NCI-H2196 treated with DMSO at 0.1 percent for 48 hours (cell line): ENCODE measurements around the gene EMSY.
"Not testable (repeated sequence)": the region's sequence is repeated elsewhere in the genome, so short reads cannot be mapped to it uniquely, and the experiment has no call there.

Experiments
- DNase-seq: peaks from one replicate; lab custom pipeline; 2025; ENCODE audit not compliant: unreplicated experiment; lab: John Stamatoyannopoulos, UW

Gene EMSY, protein sequence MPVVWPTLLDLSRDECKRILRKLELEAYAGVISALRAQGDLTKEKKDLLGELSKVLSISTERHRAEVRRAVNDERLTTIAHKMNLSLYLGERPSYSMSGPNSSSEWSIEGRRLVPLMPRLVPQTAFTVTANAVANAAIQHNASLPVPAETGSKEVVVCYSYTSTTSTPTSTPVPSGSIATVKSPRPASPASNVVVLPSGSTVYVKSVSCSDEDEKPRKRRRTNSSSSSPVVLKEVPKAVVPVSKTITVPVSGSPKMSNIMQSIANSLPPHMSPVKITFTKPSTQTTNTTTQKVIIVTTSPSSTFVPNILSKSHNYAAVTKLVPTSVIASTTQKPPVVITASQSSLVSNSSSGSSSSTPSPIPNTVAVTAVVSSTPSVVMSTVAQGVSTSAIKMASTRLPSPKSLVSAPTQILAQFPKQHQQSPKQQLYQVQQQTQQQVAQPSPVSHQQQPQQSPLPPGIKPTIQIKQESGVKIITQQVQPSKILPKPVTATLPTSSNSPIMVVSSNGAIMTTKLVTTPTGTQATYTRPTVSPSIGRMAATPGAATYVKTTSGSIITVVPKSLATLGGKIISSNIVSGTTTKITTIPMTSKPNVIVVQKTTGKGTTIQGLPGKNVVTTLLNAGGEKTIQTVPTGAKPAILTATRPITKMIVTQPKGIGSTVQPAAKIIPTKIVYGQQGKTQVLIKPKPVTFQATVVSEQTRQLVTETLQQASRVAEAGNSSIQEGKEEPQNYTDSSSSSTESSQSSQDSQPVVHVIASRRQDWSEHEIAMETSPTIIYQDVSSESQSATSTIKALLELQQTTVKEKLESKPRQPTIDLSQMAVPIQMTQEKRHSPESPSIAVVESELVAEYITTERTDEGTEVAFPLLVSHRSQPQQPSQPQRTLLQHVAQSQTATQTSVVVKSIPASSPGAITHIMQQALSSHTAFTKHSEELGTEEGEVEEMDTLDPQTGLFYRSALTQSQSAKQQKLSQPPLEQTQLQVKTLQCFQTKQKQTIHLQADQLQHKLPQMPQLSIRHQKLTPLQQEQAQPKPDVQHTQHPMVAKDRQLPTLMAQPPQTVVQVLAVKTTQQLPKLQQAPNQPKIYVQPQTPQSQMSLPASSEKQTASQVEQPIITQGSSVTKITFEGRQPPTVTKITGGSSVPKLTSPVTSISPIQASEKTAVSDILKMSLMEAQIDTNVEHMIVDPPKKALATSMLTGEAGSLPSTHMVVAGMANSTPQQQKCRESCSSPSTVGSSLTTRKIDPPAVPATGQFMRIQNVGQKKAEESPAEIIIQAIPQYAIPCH (N-terminal part only)

DNA sequence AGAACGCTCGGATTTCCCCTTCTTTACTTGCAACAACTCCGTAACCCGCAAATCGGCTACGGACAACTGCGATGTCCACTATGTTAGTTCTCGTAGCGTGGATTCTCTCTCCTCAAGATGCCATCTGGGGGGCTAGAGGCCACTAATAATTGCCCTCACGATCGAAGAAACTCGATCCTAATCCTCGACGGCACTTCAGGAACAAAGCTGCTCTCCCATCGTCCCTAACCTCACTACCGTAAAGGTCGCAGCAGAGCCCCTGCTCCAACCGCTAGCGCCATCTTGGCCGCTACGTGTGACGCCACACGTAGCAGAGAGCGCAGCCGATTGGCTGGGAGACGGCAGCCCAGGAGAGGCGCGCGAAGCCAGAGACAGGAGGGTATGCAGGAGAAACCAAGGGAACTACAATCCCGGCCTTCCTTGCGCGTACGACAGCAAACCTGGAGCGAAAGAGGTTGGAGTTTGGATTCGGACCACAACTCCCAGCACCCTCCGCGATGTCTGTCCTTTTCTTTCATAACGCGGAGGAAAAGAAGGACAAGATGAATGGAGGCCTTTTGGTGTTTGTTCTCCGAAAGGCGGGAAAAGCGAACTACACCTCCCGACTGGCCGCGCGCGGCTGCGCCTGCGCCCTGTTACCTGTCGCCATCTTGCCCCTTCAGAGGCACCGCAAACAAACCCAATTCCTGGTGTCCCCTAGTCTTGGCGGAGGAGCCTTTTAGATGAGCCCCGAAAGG is at the start of gene EMSY:
Gene EMSY, plus strand, starts transcription at position 635 of the 737 bp plus-strand sequence. CDS start 1,921 bp downstream, outside the sequence.
- DNase-seq: peak; percentile 99

DNA sequence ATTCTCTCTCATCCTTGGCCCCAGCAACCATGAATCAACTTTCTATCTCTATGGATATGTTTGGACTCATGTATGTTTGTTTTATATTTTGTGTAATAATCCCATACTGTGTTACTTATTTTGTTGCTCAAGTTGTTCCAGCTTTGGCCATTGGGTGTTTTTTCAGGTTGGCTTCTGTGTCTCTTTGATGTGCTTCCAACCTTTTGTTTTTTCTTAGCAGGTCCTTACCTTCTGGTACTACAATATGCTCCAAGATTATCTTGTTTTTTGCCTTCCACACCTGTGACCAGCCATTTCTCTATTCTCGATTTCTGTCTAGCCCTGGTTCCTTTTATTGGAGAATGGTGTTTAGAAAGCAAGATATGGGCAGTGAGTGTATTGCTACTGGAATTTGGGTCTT is 49.5 kb upstream of the EMSY start:
- DNase-seq: no peak

DNA sequence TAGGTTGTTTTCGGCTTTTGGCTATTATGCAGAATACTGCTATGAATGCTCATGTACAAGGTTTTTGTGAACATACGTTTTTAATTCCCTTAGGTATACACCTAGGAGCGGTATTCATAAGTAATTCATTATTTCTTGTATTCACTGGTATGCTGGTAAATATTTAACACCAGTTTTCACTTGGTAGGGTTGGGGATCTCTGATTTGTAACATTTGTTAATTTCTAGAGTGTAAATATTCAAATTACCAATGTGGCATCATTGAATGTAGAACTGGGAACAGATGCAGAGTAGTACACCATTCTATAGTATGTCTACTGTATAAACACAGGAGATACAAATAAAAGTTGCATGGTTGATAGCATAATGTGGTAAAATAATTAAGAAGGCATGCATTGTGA is 47.4 kb upstream of the EMSY start:
- no peak for DNase-seq

DNA sequence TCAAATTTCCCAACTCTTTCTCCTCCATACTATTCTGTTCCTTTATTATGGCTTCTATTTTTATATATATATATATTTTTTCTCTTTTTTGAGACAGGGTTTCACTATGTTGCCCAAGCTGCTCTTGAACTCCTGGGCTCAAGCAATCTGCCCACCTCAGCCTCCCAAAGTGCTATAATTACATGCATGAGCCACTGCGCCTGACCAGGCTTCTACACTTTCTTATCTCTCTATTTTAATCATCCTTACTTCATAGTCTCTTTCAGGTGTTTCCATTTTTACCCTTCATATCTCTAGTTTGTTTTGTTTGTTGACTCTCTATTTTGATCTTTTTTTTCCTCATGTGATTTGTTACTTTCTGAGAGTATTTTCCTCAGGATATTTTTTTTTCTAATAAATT is 43.9 kb upstream of the EMSY start:
- no peak for DNase-seq

DNA sequence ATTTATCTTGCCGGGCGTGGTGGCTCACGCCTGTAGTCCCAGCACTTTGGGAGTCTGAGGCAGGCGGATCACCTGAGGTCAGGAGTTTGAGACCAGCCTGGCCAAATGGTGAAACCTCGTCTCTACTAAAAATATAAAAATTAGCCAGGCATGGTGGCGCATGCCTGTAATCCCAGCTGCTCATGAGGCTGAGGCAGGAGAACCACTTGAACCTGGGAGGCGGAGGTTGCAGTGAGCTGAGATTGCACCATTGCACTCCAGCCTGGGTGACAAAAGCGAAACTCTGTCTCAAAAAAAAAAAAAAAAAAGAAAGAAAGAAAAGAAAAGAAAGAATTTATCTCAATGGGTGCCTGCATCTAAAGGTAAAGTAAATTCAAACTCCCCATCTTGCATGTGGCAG is 43.3 kb upstream of the EMSY start:
- DNase-seq: not testable (repeated sequence)

DNA sequence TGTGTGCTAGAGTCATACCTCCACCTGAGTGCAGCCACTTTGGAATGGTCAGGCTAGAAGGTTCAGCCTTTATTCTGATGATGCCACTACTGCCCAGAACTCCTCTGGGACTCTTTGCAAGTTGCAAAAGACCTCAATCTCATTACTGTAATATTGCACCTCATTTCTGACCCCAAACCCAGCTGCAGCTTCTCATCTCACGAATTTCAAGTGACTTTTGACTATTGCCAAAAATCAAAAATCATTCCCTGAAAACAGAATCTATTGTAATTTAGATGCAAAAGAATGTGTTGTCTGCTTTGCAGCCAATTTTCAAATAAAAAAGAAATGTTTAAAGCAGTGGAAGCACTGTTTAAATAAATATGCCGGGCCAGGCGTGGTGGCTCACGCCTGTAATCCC is 38.5 kb upstream of the EMSY start:
- DNase-seq: no peak

DNA sequence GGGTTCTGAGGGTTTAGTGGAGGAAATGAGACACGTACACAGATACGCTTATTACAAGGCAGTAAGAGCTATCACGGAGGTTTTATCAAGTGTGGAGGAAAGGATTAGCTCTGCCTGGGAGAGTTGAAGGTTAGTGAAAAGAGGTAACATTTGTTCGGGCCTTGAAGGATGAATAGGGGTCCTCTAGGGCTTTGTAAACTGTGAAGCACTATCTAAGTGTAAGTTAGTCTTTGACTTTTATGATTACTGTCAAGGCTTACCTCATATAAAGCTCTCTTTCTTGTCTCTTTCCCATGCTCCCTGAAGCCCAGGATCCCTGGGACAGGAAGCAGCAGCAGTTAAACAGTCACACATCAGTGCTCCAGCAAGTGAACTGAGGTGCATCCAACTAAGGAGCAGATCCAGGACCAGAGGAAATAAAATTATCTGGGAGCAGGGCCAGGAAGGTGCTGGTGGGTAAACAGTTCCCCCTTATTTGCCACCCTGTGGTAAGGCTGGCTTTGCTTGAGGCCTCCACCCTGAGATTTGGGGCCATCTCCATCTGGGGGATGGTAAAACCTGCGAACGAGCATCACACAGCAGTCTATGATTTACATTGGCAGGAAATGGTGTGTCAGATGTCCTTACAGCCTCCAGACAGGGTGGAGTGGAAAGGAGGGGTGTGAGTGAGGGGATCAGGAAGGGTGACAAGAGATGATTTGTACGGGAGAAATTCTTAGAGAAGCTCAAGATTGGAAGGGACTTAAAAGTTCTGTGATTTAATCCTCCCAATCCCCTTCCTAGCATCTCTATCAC is 36.5 kb upstream of the EMSY start:
- no peak for DNase-seq

DNA sequence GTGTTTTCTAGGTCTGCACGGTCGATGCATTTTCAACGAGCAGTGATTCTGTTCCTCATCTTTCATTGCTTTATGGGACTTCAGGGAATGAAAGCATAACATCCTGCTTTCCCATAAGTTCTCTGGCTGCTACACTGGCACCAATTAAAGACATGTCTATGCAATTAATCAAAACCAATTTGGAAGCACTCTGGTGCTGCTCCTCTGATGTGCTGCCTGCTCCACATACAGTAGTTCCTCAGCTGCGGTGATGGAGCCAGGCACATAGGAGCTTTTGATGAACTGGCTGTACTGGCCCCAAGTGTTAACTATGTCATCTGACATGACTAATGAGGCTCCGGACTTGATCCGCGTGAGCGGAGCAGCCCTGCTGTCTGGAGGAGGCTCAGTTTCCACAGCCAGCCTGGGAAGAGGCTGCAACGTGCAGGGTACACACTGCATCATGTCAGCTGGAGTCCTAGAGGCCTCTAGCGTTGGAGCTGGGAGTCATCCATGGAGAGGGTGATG is 33.9 kb upstream of the EMSY start:
- no peak for DNase-seq

DNA sequence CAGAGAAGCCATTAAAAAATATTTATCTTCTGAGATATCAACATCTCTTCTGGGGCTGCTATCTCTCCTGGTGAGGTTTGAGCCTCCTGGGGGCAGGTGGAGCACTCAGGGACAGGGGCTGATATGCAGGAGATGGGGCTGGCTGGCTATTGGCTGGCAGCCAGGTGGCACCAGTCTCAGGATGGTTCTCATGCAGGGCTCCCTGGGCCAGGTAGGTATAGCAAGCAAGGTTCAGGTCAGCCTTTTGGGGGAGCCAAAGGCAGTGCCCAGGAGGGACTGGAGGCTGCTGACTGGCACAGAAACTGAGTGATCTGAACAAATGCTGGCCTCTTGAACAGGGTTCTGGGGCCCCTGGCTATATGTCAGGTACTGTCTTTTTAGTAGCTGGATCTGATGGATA is 29.7 kb upstream of the EMSY start:
- DNase-seq: no peak

DNA sequence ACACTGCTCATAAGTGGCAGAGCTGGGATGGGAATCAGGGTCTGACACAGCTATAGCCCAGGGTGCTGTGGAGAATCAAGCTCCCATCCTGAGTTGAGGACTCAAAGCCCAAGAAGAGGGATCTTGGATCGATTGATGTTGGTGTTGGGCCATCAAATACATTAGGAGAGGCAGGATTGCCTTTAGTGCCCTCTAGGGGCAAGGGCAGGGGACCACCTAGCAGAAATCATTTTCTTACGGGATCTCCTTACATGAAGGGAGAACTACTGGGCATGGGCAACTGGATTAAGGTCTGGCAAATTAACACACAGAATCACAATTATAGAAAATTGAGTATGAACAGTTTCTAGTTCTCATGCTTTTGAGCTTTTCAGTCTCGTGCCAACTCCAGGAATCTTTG is 24.9 kb upstream of the EMSY start:
- DNase-seq: no peak

DNA sequence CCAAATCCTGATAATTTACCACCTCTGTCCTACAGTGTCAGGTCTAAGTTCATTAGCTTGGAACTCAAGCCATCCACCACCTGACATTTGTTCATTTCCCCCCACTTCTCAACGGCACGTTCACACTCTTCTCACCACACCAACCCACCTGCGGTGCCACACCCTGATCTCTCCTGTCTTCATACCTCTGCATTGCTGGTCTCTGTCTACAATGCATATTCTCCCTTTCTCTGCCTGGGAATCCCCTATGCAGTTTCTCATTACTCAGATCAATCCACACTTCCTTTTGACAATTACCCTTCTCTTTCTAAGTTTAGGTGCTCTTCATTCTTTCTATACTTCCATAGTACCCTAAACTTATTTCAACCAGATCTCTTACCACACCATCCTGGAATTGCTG is 20.4 kb upstream of the EMSY start:
- no peak for DNase-seq

DNA sequence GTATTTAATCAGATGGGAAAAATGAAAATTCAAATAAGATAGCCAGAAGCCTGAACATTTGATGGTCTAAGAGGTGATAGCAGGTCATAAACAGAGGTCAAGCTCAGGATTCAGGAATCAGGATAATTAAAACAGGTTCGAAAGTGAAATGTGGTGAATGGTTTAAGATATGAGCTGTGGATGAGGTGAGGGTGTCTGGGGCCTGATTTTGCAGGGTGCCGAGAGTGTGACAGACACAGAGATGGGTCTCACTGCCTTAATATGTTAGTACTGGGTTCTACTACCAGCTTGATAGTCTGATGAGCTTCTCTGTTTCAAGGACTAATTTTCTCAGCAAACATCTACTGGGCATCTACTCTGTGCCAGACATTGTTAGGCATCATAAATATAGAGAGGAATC is 19.9 kb upstream of the EMSY start:
- DNase-seq: no peak

DNA sequence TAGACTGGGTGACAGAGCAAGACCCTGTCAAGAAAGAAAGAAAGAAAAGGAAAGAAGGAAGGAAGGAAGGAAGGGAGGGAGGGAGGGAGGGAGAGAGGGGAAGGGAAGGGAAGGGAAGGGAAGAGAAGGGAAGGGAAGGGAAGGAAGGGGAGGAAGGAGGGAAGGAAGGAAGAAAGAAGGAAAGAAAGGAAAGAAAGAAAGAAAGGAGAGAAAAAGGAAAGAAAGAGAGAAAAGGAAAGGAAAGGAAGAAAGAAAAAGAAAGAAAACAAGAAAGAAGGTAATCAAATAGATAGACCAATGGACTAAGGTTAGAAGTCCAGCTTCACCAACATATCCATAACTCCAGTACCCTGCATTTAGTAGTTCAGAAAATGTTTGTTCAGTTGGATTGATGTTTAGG is 18.2 kb upstream of the EMSY start:
- no peak for DNase-seq

DNA sequence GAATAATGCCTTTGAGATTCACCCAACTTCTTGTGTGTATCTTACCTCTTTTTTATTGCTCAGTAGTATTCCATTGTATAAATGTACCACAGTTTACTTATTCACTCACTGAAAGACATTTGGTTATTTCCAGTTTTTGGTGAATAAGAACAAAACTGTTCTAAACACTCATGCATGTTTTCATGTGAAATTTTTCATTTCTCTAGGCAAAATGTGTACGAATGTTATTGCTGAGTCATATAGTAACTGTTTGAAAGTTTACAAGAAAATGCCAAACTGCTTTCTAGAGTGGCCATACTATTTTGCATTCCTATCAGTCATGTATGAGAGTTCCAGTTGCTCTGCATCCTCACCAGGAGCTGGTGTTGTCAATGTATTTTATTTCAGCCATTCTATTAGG is 8.8 kb upstream of the EMSY start:
- DNase-seq: no peak

DNA sequence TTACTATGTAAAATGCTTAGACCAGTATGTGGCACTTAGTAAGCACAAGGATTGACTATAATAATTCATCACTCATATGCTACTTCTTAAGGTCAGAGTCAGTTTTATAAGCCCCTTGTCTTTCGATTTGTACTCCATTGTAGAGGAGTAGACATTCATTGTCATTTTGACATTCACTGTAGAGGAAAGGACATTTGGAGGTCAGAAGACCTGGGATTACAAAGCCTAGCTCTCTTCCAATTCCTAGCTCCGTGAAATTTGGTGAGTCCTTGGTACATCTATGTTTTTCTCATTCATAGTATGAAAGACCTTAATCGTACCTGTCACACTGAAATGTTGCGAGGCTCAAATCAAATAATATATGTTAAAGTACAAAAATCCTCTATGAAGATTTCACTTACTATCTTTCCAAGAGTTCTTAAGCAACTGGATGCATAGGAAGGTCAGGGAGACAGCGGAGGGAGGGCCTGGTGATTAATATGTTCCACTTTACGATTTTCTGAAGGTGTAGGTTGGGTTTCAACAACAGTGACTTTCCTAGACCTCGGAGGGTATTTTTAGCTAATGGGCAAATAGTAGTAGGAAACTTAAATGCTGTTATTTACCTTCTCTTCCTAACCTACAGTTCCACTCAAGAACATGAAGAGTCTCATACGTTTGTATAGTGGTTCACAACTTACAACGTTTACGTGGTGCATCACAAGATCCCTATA is 1.4 kb upstream of the EMSY start:
- DNase-seq: no peak

DNA sequence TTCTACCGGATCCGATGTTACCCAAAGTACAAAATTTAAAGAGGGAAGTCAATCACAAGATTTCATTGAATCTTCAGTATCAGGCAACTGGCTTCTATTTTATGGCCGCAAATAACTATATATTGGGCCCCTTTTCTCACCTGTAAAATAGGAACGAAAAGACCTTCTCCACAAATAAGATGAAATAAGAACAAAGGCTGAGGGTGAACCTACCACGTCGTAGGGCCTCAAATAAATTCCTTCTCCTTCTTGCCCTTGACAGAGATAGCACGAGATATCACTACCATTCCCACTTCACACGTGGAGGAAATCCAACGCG is 794 bp upstream of the EMSY start:
- no peak for DNase-seq

DNA sequence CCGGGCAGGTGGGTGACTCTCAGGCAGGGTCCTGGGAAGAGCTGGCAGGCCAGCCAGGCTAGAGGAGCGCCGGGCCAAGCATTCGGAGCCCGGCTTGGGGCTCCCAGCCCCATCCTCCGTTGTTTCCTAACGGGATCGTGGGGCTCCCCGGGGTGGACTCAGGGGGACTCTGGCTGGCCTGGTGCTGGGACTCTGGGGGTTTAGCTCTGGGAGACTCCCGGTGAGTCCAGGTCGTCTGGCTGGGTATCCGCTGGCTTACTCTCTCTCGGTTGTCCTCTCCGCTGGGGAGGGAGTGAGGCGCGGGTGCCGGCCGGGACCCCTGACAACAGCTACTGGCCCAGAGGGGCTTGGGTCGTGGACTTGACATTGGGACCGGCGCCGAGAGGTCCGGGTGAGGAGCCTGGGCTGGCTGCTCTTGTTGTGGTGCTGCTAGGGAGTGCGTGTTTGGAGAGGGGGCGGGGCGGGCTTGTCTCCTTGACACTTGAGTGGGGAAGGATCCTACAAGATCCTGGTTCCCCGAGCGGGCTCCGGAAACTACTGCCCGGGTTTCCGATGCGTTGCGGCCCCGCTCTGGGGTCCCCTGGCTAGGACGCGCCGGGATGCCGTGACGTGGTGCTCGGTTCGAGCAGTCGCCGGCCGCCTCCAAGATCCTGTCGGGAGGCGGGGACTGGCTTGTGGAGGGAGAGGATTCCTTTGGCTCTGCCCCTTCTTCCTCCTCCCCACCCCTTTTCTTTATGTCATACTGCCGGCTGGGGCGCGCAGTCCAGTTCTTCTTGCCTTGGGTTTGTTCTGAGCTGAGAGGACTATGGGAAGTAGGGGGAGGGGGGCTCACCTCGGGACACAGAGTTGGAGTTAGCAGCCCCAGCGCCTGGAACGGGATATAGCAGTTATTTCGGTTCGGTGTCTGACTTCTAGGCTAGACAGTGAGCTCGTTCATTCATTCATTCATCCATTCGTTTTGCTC is 585 bp downstream of the EMSY start:
- DNase-seq: peak; percentile 74

DNA sequence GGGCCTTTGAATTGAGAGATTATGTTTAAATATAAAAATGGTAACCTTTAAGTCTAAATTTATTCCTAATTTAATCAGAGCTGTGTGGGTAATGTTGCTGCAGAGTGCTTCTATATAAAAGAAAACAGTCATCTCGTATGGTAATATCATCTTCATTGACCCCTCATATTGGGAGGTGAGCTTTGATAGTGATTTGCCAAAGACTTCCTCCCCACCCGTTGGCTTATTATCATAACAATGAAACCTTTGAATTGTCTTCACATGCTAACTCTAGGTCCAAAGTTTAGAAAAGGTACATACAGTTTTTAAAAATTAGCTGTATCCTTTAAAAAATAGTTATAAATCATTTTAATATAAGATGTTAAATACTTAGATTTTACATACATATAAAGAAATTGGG is 3.7 kb downstream of the EMSY start:
- DNase-seq: no peak
